Measurements from ENCODE around the gene CACNA1A.

CACNA1A gene

GRCh38 chr19:13398780-13399726, 107.2 kb downstream of the CACNA1A start:
- no peak for TF ChIP-seq CTCF (conservative IDR thresholded peaks at IDR 0.05; ENCODE audit: low read length)
- H3K4me3 ChIP-seq (ENCODE audit: low read length): peak overlapping the region; percentile 1; the same call in 1 of the 2 replicates
- DNase-seq (ENCODE audit: low read depth): peak; percentile 86

GRCh38 chr19:13398182-13398581, 108.1 kb downstream of the CACNA1A start:
- no peak for TF ChIP-seq CTCF (conservative IDR thresholded peaks at IDR 0.05; ENCODE audit: low read length)
- no peak for DNase-seq (ENCODE audit: low read depth)
- H3K4me3 ChIP-seq (ENCODE audit: low read length): no peak overlapping the region; the same call in 1 of the 2 replicates

- peak; percentile 15; the same call in 1 of the 2 replicates for TF ChIP-seq CTCF (conservative IDR thresholded peaks at IDR 0.05; ENCODE audit: low read length)
- no peak overlapping the region for H3K4me3 ChIP-seq (ENCODE audit: low read length)
- DNase-seq (ENCODE audit: low read depth): peak; percentile 71
Measured at GRCh38 chr19:13396250-13397080, 109.8 kb downstream of the CACNA1A start.

GRCh38 chr19:13382633-13382938, 123.7 kb downstream of the CACNA1A start:
- no peak for DNase-seq (ENCODE audit: low read depth)
- H3K4me3 ChIP-seq (ENCODE audit: low read length): no peak overlapping the region
- no peak for TF ChIP-seq CTCF (conservative IDR thresholded peaks at IDR 0.05; ENCODE audit: low read length)

- no peak overlapping the region for H3K4me3 ChIP-seq (ENCODE audit: low read length)
- no peak for DNase-seq (ENCODE audit: low read depth)
- no peak for TF ChIP-seq CTCF (conservative IDR thresholded peaks at IDR 0.05; ENCODE audit: low read length)
Measured at GRCh38 chr19:13381827-13382632, 124.2 kb downstream of the CACNA1A start.

GRCh38 chr19:13376537-13376936, 129.7 kb downstream of the CACNA1A start:
- TF ChIP-seq CTCF (conservative IDR thresholded peaks at IDR 0.05; ENCODE audit: low read length): no peak
- no peak overlapping the region for H3K4me3 ChIP-seq (ENCODE audit: low read length)
- no peak for DNase-seq (ENCODE audit: low read depth)

Measured in AG10803 (cell line).